Liver (tissue), 9 donors: Measurements from ENCODE around the gene MLKL. TPM values are rescaled to one million over a fixed set of nuclear protein-coding genes. Genes with fewer than 3 reads are reported as not detected.

Experiments used
- DNase-seq: peaks from one replicate; pipeline ENCODE4 v3.0.0-alpha.2; 2017; ENCODE audit warnings: low spot score
- H3K27ac ChIP-seq, 2 donors: one replicate each; pipeline ENCODE4 v1.7.0; 2013; ENCODE audit warnings: inconsistent platforms in 2 of 2, low read length in 2 of 2, control low read depth in 1 of 2, low read depth in 1 of 2, mild to moderate bottlenecking in 1 of 2
- H3K27me3 ChIP-seq, 4 donors: one replicate each; pipeline versions ENCODE4 v1.6.1 to v1.7.0; 2013; ENCODE audit warnings: low read length in 3 of 4, inconsistent platforms in 1 of 4, mild to moderate bottlenecking in 1 of 4, moderate library complexity in 1 of 4; ENCODE audit not compliant: control insufficient read depth in 4 of 4, insufficient read depth in 4 of 4
- H3K36me3 ChIP-seq, 4 donors: one replicate each; pipeline versions ENCODE4 v1.6.1 to v1.7.0; 2013; ENCODE audit warnings: low read length in 3 of 4, mild to moderate bottlenecking in 3 of 4, low read depth in 1 of 4, moderate library complexity in 1 of 4; ENCODE audit not compliant: control insufficient read depth in 4 of 4, insufficient read depth in 3 of 4
- H3K4me1 ChIP-seq, 4 donors: one replicate each; pipeline versions ENCODE4 v1.6.1 to v1.7.0; 2013; ENCODE audit warnings: low read length in 3 of 4, mild to moderate bottlenecking in 3 of 4, moderate library complexity in 1 of 4; ENCODE audit not compliant: control insufficient read depth in 4 of 4, insufficient read depth in 4 of 4
- H3K4me3 ChIP-seq, 3 donors: one replicate each; pipeline versions ENCODE4 v1.6.1 to v1.7.0; 2013; ENCODE audit warnings: low read length in 3 of 3, control low read depth in 1 of 3, low read depth in 1 of 3, mild to moderate bottlenecking in 1 of 3
- H3K9ac ChIP-seq, 2 donors: one replicate each; pipeline ENCODE4 v1.7.0; 2013; ENCODE audit warnings: low read length in 2 of 2, mild to moderate bottlenecking in 2 of 2, moderate library complexity in 2 of 2, control low read depth in 1 of 2, low read depth in 1 of 2
- H3K9me3 ChIP-seq, 4 donors: one replicate each; pipeline versions ENCODE4 v1.6.1 to v1.7.0; 2013; ENCODE audit warnings: low read length in 3 of 4; ENCODE audit not compliant: control insufficient read depth in 4 of 4
- ATF3 ChIP-seq: IDR thresholded peaks from 2 replicates; pipeline ENCODE4 v1.6.1; 2016; ENCODE audit warnings: antibody characterized with exemption
- CTCF ChIP-seq: fragments of 150-350 bp; IDR thresholded peaks from 2 replicates; pipeline ENCODE4 v1.5.1; 2017; ENCODE audit warnings: improper control_type of control experiment, low read depth, low read length; ENCODE audit not compliant: missing input control
- FOXA1 ChIP-seq: IDR thresholded peaks from 2 replicates; pipeline ENCODE4 v1.6.1; 2016; ENCODE audit warnings: antibody characterized with exemption
- FOXA2 ChIP-seq: IDR thresholded peaks from 2 replicates; pipeline ENCODE4 v1.6.1; 2016; ENCODE audit warnings: antibody characterized with exemption
- GABPA ChIP-seq, 2 donors: IDR thresholded peaks in 1 of 2; conservative IDR thresholded peaks in 1 of 2; 2 replicates each; pipeline ENCODE4 v1.6.1; 2016; ENCODE audit warnings: antibody characterized with exemption in 2 of 2, mild to moderate bottlenecking in 1 of 2, moderate library complexity in 1 of 2
- HNF4A ChIP-seq, 2 donors: conservative IDR thresholded peaks; 2 replicates each; pipeline ENCODE4 v1.6.1; 2016; ENCODE audit warnings: antibody characterized with exemption in 2 of 2, mild to moderate bottlenecking in 2 of 2
- JUND ChIP-seq, 2 donors: IDR thresholded peaks; 2 replicates each; pipeline ENCODE4 v1.6.1; 2016; ENCODE audit warnings: antibody characterized with exemption in 2 of 2
- MAX ChIP-seq: IDR thresholded peaks from 2 replicates; pipeline ENCODE4 v1.6.1; 2016; ENCODE audit warnings: antibody characterized with exemption
- NR2F2 ChIP-seq: IDR thresholded peaks from 2 replicates; pipeline ENCODE4 v1.6.1; 2016; ENCODE audit warnings: antibody characterized with exemption
- RAD21 ChIP-seq, 2 donors: IDR thresholded peaks; 2 replicates each; pipeline ENCODE4 v1.6.1; 2016; ENCODE audit warnings: antibody characterized with exemption in 2 of 2, mild to moderate bottlenecking in 2 of 2
- REST ChIP-seq: IDR thresholded peaks from 2 replicates; pipeline ENCODE4 v1.6.1; 2016; ENCODE audit warnings: antibody characterized with exemption, mild to moderate bottlenecking
- RXRA ChIP-seq, 2 donors: IDR thresholded peaks; 2 replicates each; pipeline ENCODE4 v1.6.1; 2017 to 2018; ENCODE audit warnings: antibody characterized with exemption in 2 of 2, mild to moderate bottlenecking in 1 of 2
- SP1 ChIP-seq: IDR thresholded peaks from 2 replicates; pipeline ENCODE4 v1.6.1; 2018; ENCODE audit warnings: antibody characterized with exemption, mild to moderate bottlenecking
- TAF1 ChIP-seq: conservative IDR thresholded peaks from 2 replicates; pipeline ENCODE4 v1.6.1; 2016; ENCODE audit warnings: antibody characterized with exemption, mild to moderate bottlenecking
- YY1 ChIP-seq: IDR thresholded peaks from 2 replicates; pipeline ENCODE4 v1.6.1; 2016; ENCODE audit warnings: antibody characterized with exemption, mild to moderate bottlenecking
- ZBTB33 ChIP-seq: IDR thresholded peaks from 2 replicates; pipeline ENCODE4 v1.6.1; 2016; ENCODE audit warnings: antibody characterized with exemption
- WGBS: extraction: QIAGEN DNeasy Blood & Tissue Kit; methylation state at CpG from one replicate; pipeline ENCODE4 v1.1.7; 2013; 5-methylcytosine and 5-hydroxymethylcytosine counted together
- polyA plus RNA-seq, 2 donors: library from polyadenylated mRNA; stranded (reverse) in 1 of 2; unstranded in 1 of 2; fragments of 200-250 nt in 1 of 2; fragments of >200 nt in 1 of 2; fragmentation: Nextera tagmentation in 1 of 2; extraction: Ambion mirVana in 1 of 2; gene quantifications; one replicate each; pipeline versions ENCODE4 v1.2.1 to v1.2.3, GENCODE V29; 2013 to 2015
- total RNA-seq, 2 donors: library from RNA; depleted of rRNA; stranded (reverse); fragments of >200 nt; gene quantifications; one replicate each; pipeline ENCODE4 v1.2.3, GENCODE V29; 2014
- donor health status: healthy.
- donor health status: healthy.
- donor health status: healthy.
- donor health status: healthy.
- donor health status: healthy.

MLKL gene
- total and polyA plus RNA-seq, 4 donors: 2.5 to 7.6 (median 3.6) TPM

- TF ChIP-seq YY1 (no peak), REST (no peak), ZBTB33 (no peak), FOXA1 (no peak), GABPA (IDR thresholded peaks at IDR 0.05 in 1 of 2, conservative IDR thresholded peaks at IDR 0.05 in 1 of 2) (no peak), SP1 (no peak)
- no peak for DNase-seq
- H3K27me3 ChIP-seq: no peaks in the 10 kb centered on the region
- no peak overlapping the region for H3K9ac ChIP-seq
- H3K27ac ChIP-seq: no peak overlapping the region
- no peaks in the 10 kb centered on the region for H3K4me1 ChIP-seq
- 85% methylated on average over 7 of the region's 7 CpGs for WGBS
- H3K36me3 ChIP-seq: no peaks in the 10 kb centered on the region
- H3K9me3 ChIP-seq: no peaks in the 10 kb centered on the region
- H3K4me3 ChIP-seq: no peak overlapping the region
Measured at GRCh38 chr16:74717367-74717766, 16.7 kb upstream of the MLKL start.

- Histone ChIP-seq H3K27ac (no peak overlapping the region), H3K27me3 (no peaks in the 10 kb centered on the region), H3K9me3 (no peaks in the 10 kb centered on the region), H3K4me1 (no peaks in the 10 kb centered on the region), H3K36me3 (no peaks in the 10 kb centered on the region), H3K4me3 (no peak overlapping the region), H3K9ac (no peak overlapping the region)
- DNase-seq: no peak
- TF ChIP-seq RAD21 (IDR thresholded peaks at IDR 0.05): no peak
- TF ChIP-seq YY1: no peak
- WGBS: 87% methylated on average over 15 of the region's 15 CpGs
Measured at GRCh38 chr16:74716355-74716754, 15.7 kb upstream of the MLKL start.

GRCh38 chr16:74713876-74714275, 13.2 kb upstream of the MLKL start:
- DNase-seq: no peak
- TF ChIP-seq MAX (no peak), SP1 (no peak), YY1 (no peak), HNF4A (conservative IDR thresholded peaks at IDR 0.05) (no peak), FOXA2 (no peak), RXRA (IDR thresholded peaks at IDR 0.05) (no peak), FOXA1 (no peak), JUND (IDR thresholded peaks at IDR 0.05) (no peak), ATF3 (no peak), CTCF (no peak), REST (no peak), NR2F2 (no peak), GABPA (IDR thresholded peaks at IDR 0.05 in 1 of 2, conservative IDR thresholded peaks at IDR 0.05 in 1 of 2) (no peak), TAF1 (no peak)

More at GRCh38 chr16:74713876-74714275, 13.2 kb upstream of the MLKL start:
- no peak overlapping the region for H3K4me3 ChIP-seq
- H3K27me3 ChIP-seq: no peaks in the 10 kb centered on the region
- WGBS: 91% methylated on average over 10 of the region's 10 CpGs
- no peaks in the 10 kb centered on the region for H3K9me3 ChIP-seq
- no peaks in the 10 kb centered on the region for H3K36me3 ChIP-seq
- H3K9ac ChIP-seq: no peak overlapping the region
- no peaks in the 10 kb centered on the region for H3K4me1 ChIP-seq
- no peak overlapping the region for H3K27ac ChIP-seq
